HG02885 (cell line): ENCODE results near the gene NAA25.

Experiments
- ATAC-seq: cut with Tn5 transposase; IDR thresholded peaks from one replicate; pipeline ENCODE4 v1.9.1; 2021; ENCODE audit warnings: mild to moderate bottlenecking; ENCODE audit not compliant: unreplicated experiment, poor library complexity

The NAA25 gene

DNA sequence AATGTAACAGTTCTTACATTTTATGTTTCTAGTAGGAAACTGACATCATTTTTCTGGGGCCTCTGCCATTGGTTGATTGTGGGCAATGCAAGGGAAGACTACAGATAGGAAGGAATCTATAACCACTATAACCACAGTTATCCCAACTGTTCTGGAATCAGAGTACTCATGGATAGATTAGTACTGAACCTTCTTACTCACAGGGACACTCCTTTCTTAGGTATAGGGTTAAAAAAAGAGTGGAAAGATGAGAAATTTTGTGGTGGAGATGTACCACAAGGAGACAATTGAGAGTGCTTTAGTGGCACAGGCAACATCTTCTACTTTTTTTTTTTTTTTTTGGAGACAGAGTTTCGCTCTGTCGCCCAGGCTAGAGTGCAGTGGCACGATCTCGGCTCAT, 116.6 kb downstream of the NAA25 start:
- ATAC-seq = no peak

DNA sequence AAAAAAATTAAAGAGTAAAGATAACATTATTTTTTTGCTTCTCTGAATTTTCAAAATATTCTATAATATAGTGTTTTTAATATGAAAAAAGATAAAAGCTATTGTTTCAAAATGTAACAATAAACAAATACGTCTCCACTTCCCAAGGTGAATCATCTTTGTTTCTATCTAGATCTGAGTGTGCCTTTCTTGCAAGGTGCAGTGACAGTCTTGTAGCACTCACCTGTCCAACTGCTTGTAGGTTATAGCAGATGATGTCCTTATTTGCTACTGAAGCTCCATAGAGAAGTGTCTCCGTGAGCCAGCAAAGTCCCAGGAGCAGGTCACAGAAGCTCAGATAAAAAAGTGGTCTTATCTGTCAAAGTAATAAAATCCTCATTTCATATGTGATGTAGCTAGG, 117.0 kb downstream of the NAA25 start:
- no peak for ATAC-seq

GRCh38 chr12:111984820-111985219, 123.8 kb downstream of the NAA25 start:
- ATAC-seq = no peak

DNA sequence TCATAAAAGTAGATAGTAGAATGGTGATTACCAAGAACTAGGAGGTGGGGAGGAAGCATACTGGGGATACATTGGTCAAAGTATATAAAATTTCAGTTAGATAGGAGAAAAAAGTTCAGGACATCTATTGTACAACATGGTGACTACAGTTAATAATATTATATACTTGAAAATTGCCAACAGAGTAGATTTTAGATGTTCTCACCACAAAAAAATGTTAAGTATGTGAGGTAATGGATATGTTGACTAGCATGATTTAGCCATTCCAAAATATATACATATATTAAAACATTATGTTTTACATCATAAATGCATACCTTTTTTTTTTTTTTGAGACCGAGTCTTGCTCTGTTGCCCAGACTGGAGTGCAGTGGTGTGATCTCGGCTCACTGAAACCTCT, 126.6 kb downstream of the NAA25 start:
- ATAC-seq = no peak

DNA sequence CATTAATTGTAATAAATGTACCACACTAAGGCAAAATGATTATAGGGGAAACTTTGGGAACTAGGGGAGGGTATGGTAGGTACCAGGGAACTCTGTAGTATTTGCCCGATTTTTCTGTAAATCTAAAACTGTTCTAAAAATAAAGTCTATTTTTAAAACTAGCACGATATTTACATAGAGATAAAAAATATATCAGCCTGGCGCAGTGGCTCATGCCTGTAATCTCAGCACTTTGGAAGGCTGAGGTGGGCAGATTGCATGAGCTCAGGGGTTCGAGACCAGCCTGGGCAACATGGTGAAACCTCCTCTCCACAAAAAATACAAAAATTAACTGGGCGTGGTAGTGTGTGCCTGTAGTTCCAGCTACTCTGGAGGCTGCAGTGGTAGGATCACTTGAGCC, 128.0 kb downstream of the NAA25 start:
- ATAC-seq = no peak

DNA sequence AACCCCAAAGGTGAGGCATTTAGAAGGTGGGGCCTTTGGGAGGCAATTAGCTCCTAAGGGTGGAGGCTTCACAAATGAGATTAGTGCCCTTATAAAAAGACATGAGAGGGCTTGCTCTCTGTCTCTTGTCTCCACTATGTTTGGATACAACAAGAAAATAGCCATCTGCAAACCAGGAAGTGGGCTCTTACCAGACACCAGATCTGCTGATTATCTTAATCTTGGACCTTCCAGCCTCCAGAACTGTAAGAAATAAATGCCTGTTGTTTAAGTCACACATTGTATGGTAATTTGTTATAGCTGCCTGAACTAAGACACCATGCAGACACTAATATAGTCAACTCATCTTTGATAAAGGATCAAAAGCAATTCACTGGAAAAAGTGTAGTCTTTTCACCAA, 130.0 kb downstream of the NAA25 start:
- no peak for ATAC-seq

- ATAC-seq = no peak
These were observed 131.7 kb downstream of the NAA25 start for GRCh38 chr12:111976860-111977259.
